Rectal smooth muscle tissue (tissue), 1 donor: ENCODE measurements around the gene NCKAP5L.

Experiments
- H3K27ac ChIP-seq: one replicate; pipeline ENCODE4 v1.7.0; 2013; ENCODE audit warnings: low read depth, low read length, inconsistent platforms
- H3K27me3 ChIP-seq: one replicate; pipeline ENCODE4 v1.7.0; 2013; ENCODE audit warnings: low read length; ENCODE audit not compliant: control insufficient read depth, insufficient read depth
- H3K36me3 ChIP-seq: one replicate; pipeline ENCODE4 v1.7.0; 2013; ENCODE audit warnings: low read length; ENCODE audit not compliant: control insufficient read depth, insufficient read depth
- H3K4me1 ChIP-seq: one replicate; pipeline ENCODE4 v1.7.0; 2013; ENCODE audit warnings: low read length; ENCODE audit not compliant: control insufficient read depth, insufficient read depth
- H3K4me3 ChIP-seq: one replicate; pipeline ENCODE4 v1.7.0; 2013; ENCODE audit warnings: low read length
- H3K9ac ChIP-seq: one replicate; pipeline ENCODE4 v1.7.0; 2013; ENCODE audit warnings: low read length

NCKAP5L gene

GRCh38 chr12:49798934-49799333, 29.3 kb downstream of the NCKAP5L start:
- Histone ChIP-seq H3K9ac (no peak overlapping the region), H3K27ac (no peak overlapping the region), H3K36me3 (peaks cover 14% of the 10 kb centered on the region), H3K4me1 (no peaks in the 10 kb centered on the region), H3K27me3 (no peaks in the 10 kb centered on the region), H3K4me3 (no peak overlapping the region)

DNA sequence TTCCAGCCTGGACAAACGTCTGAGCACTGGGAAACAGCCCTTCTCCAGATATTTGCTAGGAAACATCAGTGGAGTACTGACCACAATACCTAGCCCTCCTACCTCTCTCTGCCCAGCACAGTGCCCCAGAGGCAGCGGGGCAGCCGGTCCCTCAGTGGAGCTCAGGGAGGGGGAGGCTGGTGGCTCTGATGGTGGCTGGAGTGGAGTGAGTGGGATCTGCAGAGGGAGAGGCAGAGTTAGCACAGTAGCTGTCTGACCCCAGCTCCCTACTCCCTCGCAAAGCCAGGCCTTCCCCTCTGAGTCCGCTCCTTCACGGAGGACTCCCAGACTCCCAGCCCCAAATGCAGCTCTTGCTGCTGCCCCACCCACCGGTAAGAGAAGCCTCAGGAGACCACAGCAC, 30.0 kb downstream of the NCKAP5L start:
- H3K4me3 ChIP-seq = no peak overlapping the region
- no peaks in the 10 kb centered on the region for H3K4me1 ChIP-seq
- H3K27ac ChIP-seq = no peak overlapping the region
- H3K9ac ChIP-seq = no peak overlapping the region
- peaks cover 14% of the 10 kb centered on the region for H3K36me3 ChIP-seq
- no peaks in the 10 kb centered on the region for H3K27me3 ChIP-seq

DNA sequence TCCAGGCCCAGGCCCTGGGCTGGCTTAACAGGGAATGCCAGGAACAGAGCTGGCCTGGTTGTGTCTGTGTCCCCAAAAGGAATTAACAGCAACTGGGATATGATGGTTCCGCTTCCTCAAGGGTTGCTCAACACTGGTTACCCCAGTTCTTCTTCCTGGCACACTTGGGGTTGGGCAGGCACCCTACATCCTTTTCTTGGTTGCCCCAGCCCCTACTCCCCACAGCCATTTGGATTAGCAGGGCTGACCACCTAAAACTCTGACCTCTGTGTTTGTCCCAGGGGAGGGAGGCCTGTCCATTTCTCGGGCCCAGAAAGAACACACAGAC, 30.8 kb downstream of the NCKAP5L start:
- Histone ChIP-seq H3K36me3 (peaks cover 14% of the 10 kb centered on the region), H3K4me1 (no peaks in the 10 kb centered on the region), H3K9ac (no peak overlapping the region), H3K27ac (no peak overlapping the region), H3K4me3 (no peak overlapping the region), H3K27me3 (no peaks in the 10 kb centered on the region)

DNA sequence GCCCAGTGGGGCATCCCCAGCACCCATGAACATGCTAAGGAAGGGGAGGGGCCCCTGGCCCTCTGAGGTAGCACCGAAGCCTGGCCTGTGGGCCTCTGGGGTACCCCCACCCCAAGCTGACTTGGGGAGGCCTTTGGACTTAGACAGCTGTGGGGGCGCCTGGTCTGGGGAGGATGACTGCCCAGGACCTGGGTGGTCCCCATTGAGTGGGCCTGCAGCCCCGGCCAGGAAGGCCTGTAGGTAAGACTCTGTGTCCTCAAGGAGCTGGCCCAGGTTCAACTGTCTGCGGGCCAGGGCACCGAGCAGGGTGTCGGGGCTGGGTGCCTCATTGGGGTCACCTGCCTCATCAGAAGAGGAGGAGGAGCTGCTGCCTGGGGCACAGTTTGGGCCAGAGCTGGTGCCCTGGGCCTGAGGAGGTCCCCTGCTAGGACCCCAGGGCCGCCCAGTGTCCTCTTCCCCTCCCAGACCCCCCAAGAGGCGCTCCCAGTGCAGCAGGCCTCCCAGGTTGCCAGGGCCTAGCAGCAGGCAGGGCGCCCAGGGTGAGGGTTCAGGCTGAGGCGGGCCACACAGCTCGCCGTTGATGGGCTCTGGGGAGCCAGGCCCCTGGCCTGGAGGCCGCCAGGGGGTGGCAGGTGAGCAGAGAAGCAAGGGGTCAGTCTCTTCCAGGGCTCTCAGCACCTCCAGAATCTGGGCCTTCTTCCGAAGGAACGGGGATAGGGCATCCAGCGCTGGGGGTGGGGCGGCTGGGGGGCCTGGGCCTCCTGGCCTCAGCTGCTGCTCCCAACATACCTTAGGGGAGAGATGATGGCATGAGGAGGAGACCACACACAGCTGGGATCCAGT, 31.4 kb downstream of the NCKAP5L start:
- Histone ChIP-seq H3K9ac (no peak overlapping the region), H3K4me3 (no peak overlapping the region), H3K36me3 (peaks cover 14% of the 10 kb centered on the region), H3K4me1 (no peaks in the 10 kb centered on the region), H3K27me3 (no peaks in the 10 kb centered on the region), H3K27ac (no peak overlapping the region)

GRCh38 chr12:49796155-49796554, 32.1 kb downstream of the NCKAP5L start:
- peaks cover 9% of the 10 kb centered on the region for H3K36me3 ChIP-seq
- H3K9ac ChIP-seq = no peak overlapping the region
- no peak overlapping the region for H3K27ac ChIP-seq
- H3K27me3 ChIP-seq = no peaks in the 10 kb centered on the region
- H3K4me1 ChIP-seq = no peaks in the 10 kb centered on the region
- no peak overlapping the region for H3K4me3 ChIP-seq

- Histone ChIP-seq H3K36me3 (peaks cover 6% of the 10 kb centered on the region), H3K27ac (no peak overlapping the region), H3K9ac (no peak overlapping the region)
Measured at GRCh38 chr12:49795654-49796105, 32.5 kb downstream of the NCKAP5L start.

DNA sequence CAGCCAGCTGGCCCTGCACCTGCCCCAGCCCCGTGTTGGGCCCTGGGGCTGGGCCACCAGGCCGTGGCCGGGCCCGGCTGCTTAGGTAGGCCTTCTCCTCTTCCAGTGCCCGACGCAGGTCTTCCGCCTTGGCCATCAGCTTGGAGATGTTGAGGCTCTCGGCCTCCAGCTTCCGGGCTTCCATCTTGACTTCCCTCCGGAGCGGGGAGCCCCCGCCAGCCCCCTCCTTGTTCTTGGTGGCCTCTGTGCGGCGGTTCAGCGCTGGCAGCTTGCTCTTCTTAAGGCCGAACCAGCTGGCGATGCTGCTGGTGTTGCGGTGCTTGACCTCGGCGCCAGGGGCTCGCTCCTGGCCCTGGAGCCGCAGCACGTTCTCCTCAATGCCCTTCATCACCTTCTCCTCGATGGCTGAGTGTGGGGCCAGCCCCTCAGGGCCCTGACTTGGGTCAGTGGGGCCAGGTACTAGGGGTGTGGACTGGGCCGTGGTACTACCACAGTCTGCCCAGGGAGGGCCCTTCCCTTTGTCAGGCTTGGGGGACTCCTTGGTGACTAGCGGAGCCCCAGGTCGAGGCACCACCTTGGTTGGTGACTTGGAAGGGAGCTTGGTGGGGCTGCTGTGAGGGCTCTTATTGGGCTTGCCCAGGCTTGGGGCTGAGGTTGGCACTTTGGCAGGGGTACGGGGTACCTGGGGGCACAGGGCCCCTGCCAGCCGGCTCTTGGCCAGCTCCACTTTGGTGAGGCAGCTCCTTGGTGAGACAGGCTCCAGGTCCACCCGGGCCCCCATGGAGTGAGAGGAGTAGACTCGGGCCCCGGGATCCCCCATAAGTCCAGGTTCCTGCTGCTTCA, 33.2 kb downstream of the NCKAP5L start:
- H3K4me3 ChIP-seq = no peak overlapping the region
- H3K4me1 ChIP-seq = no peaks in the 10 kb centered on the region
- H3K9ac ChIP-seq = no peak overlapping the region
- peaks cover 6% of the 10 kb centered on the region for H3K36me3 ChIP-seq
- H3K27ac ChIP-seq = no peak overlapping the region
- H3K27me3 ChIP-seq = no peaks in the 10 kb centered on the region

More at GRCh38 chr12:49795654-49796105, 32.5 kb downstream of the NCKAP5L start:
- H3K27me3 ChIP-seq = no peaks in the 10 kb centered on the region
- H3K4me3 ChIP-seq = no peak overlapping the region
- no peaks in the 10 kb centered on the region for H3K4me1 ChIP-seq

GRCh38 chr12:49794021-49794420, 34.2 kb downstream of the NCKAP5L start:
- H3K36me3 ChIP-seq = peaks cover 6% of the 10 kb centered on the region
- no peak overlapping the region for H3K9ac ChIP-seq
- no peak overlapping the region for H3K27ac ChIP-seq
- H3K4me3 ChIP-seq = no peak overlapping the region
- no peaks in the 10 kb centered on the region for H3K4me1 ChIP-seq
- no peaks in the 10 kb centered on the region for H3K27me3 ChIP-seq

DNA sequence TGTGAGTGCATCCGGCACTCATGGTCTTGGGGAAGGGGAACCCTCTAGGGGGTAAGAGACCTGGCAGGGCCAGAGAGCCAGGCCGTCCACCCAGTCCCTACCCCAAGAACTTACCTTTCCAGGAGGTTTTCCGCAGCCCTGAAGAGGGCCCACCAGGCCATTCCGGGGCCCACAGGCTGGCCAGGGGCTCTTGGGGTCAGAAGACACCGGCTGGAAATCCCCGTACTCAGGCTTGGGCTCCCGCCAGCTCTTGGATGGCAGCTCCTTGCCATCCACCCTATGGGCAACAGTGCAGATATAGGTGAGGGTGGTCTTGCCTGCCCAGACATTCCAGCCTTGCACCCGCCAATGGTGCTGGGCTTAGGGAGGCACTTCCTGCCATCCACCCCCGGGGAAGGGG, 34.6 kb downstream of the NCKAP5L start:
- H3K4me3 ChIP-seq = no peak overlapping the region
- no peaks in the 10 kb centered on the region for H3K27me3 ChIP-seq
- no peak overlapping the region for H3K27ac ChIP-seq
- peaks cover 6% of the 10 kb centered on the region for H3K36me3 ChIP-seq
- no peak overlapping the region for H3K9ac ChIP-seq
- no peaks in the 10 kb centered on the region for H3K4me1 ChIP-seq

- Histone ChIP-seq H3K27ac (no peak overlapping the region), H3K36me3 (peaks cover 6% of the 10 kb centered on the region), H3K9ac (no peak overlapping the region), H3K27me3 (no peaks in the 10 kb centered on the region), H3K4me3 (no peak overlapping the region), H3K4me1 (no peaks in the 10 kb centered on the region)
Measured at GRCh38 chr12:49792976-49793580, 35.1 kb downstream of the NCKAP5L start.

- no peak overlapping the region for H3K9ac ChIP-seq
- H3K36me3 ChIP-seq = peaks cover 2% of the 10 kb centered on the region
- H3K27ac ChIP-seq = no peak overlapping the region
- no peaks in the 10 kb centered on the region for H3K27me3 ChIP-seq
- no peak overlapping the region for H3K4me3 ChIP-seq
- H3K4me1 ChIP-seq = no peaks in the 10 kb centered on the region
Measured at GRCh38 chr12:49792181-49792970, 35.8 kb downstream of the NCKAP5L start.

DNA sequence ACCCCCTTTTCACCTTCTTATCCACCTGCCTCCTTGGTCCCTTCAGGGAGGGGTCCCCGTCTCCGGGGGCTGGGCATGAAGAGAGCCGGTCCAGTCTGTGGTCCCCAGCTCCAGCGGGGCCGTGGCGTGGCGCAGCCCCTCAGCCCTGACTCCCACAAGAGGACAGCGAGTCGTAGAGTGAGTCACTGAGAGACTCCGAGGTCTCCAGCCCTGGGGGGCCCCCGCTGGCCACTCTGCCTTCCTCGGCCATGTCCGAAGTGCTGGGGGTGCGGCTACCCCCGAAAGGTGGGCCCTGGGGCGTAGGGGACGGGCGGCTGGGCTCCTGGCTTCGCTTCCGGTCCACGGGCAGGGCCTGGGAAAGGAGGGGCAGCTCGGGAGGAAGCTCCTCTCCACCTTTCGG, 36.5 kb downstream of the NCKAP5L start:
- peaks cover 2% of the 10 kb centered on the region for H3K36me3 ChIP-seq
- H3K27me3 ChIP-seq = no peaks in the 10 kb centered on the region
- H3K4me3 ChIP-seq = no peak overlapping the region
- H3K27ac ChIP-seq = no peak overlapping the region
- no peak overlapping the region for H3K9ac ChIP-seq
- no peaks in the 10 kb centered on the region for H3K4me1 ChIP-seq
